HG03378 (cell line): Measurements from ENCODE around the gene PCED1B.
A peak's percentile ranks its signal among the peaks of the same experiment; 100 is the strongest.
"Not testable (repeated sequence)": the region's sequence is repeated elsewhere in the genome, so short reads cannot be mapped to it uniquely, and the experiment has no call there.

ENCODE experiments used
- ATAC-seq: cut with Tn5 transposase; IDR thresholded peaks from one replicate; pipeline ENCODE4 v1.9.1; 2021; ENCODE audit warnings: mild to moderate bottlenecking, moderate library complexity; ENCODE audit not compliant: unreplicated experiment

Gene PCED1B

DNA sequence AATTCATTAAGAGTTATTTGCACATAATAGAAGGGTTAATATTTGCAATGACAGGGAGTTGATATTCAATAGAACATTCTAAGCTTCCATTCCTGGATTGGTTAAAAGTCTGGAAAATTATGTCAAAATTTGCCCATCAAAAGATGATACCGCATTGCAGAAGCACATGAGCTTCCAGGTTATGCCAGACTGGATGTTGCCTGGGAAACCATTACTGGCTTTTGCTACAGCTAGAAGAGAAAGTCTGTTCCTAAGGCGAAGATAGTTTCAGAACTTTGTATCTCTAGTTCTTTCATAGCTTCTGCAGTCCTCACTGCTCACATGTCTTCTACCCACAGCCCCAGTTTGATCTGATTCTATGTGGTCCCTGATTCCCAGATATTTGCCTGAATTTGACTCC lies 122.8 kb downstream of the PCED1B start:
- no peak for ATAC-seq

DNA sequence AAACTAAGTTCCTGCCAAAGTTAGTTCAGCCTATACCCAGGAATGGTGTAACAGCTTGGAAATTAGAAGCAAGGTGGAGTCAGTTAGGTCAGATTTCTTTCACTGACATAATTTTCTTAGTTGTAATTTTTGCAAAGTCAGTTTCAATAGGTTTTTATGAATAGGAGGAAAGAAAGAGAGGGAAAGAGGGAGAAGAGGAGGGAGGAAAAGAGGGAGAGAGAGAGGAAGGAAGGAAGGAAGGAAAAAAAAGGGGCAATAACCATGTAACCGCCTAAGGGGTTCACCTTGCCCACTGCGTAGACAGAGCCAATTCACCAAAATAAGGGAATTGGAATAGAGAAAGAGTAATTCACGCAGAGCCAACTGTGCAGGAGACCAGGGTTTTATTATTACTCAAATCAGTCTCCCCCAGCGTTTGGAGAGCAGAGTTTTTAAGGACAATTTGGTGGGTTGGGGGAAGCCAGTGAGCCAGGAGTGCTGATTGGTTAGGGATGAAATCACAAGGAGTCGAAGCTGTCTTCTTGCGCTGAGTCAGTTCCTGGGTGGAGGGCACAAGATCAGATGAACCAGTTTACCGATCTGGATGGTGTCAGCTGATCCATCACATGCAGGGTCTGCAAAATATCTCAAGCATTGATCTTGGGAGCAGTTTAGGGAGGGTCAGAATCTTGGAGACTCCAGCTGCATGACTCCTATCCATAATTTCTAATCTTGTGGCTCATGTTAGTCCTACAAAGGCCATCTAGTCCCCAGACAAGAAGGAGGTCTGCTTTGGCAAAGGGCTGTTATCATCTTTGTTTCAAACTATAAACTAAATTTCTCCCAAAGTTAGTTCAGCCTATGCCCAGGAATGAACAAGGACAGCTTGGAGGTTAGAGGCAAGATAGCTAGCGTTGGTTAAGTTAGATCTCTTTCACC lies 126.4 kb downstream of the PCED1B start:
- ATAC-seq, result no peak

DNA sequence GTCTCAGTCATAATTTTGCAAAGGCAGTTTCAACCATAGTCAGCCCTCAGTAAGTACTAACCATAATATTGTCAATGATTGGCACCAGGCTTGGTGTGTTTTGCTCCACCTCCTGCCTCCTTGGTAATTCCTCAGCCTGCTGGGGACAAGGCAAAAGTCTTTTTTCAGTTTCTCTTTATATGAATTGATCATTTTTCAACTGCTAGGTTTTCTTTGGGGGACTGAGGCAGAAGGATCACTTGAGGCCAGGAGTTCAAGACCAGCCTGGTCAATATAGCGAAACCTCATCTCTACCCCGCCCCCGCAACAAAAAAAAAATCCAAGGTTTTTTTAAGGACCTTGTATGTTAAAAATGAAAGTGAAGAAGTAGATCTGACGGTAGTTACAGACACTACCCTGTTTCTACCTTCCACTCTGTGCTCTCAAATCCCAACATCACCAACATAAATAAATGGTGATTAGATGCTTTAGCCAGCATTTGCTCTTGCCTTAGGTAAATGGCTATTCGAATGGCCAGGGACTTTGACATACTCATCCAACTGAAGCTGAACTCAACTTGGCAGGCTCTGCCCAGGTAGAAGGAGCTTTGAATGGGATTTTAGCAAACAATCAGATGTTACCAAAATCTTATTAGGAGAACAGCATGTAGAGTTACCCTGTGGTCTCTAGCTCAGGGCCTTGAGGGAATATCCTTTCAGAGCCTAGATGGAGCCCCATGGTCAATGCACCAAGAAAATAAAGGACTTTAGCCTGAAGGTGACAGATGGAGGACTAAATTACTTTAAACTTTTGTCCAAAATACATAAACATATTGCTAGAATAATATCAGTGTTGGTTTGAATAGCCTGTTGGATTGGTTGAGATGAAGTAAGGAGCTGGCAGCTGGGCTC lies 127.3 kb downstream of the PCED1B start:
- ATAC-seq, result no peak

DNA sequence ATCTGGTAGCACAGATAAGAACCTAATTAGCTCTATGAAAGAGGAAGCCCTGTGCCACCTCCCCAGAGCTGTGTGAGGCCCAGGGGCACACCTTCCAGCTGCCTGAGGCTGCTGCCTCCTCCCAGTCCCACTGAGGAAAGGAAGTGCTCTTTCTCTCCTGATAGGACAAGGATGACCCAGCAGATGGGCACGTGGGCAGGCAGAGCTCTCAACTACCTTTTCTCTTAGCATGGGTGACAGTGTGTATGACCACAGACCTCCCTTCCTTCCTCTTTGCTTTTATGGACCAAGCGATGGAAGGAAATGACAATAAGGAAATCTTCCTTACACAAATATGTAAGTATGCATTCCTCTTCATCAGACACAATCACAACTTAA lies 127.9 kb downstream of the PCED1B start:
- peak; percentile 43 for ATAC-seq

DNA sequence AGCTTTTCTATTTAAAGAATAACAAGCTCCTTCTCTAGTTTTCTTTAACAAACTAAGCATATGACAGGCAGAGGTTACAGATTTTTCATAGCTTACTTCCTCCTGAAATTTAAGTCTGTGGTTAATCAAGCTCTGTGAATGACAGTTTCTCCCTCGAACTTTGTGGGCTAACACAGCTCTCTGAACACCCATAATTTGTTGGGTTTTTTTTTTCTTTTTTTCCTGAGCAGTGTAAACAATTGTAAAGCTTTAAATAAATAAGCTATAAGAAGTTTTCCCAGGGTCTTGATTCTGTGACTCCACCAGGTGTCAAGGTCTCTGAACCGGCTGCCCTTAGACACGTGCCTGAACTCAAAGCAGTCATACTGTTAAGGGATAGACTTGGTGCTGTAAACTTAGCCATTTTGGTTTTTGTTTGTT lies 128.4 kb downstream of the PCED1B start:
- peak; percentile 81 for ATAC-seq

DNA sequence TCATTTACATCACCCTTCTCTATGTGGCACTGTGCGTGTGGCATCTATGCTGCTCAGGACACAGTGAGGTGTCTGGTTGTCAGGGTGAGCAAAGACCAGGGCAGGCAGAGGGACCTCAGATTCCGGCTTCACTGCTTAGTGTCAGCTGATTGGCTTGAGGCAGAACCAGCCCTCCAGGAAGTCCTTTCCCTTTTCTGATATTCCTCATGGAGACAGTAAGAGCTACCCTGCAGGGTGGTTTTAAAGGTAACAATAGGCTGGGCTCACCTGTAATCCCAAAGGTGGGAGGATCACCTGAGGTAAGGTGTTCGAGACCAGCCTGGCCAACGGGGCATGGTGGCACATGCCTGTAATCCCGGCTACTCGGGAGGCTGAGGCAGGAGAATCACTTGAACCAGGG lies 129.6 kb downstream of the PCED1B start:
- ATAC-seq, result no peak

DNA sequence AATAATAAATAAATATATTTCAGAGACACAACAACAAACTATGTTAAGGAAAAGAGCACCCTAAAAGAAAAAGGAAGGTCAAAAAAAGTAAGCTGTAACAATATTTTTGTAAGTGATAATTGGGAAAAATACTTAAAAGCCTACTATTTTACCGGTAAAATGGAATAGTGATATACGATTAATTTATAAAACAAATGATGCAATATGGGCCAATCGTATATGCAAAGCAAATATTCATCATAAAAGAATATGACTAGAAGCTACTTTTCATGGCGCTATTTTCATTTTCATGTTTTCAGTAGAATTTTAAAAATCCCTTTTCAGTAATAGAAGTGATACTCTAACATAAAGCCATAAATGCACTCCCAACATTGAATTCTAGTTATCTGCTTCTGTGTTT lies 131.4 kb downstream of the PCED1B start:
- ATAC-seq, result no peak

DNA sequence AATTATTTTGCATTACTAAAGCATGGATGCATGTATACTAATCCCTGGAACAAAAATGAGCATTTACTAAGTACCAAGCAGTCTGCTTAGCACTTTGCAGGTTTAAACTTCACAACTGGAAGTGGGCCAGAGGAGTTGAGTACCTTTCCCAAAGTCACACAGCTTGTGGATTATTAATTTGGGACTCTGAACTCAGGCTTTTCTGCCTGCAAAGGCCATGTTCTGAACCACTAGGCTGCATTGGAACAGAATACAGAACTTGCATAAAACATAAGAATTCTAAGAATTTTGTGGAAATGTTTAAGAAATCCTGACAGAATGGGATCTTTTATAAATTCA lies 133.2 kb downstream of the PCED1B start:
- no peak for ATAC-seq

DNA sequence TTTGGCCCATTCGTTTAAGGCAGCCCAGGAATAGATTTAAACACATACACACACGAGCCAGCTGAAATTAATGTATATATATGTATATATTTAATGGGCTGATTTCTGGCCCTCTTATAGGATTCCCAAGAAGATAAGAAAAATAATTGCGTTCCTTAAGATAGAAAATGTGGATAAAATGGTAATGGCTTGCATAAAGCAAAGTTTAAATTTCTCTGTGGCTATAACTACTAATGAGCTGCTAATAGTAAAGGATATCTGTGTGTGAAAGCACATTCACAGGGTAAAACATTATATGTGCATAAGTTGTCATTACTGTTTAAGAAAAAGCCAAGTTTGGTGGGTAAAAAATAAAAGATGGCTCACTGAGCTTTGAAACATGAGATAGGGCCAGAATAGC lies 134.0 kb downstream of the PCED1B start:
- ATAC-seq, result no peak

DNA sequence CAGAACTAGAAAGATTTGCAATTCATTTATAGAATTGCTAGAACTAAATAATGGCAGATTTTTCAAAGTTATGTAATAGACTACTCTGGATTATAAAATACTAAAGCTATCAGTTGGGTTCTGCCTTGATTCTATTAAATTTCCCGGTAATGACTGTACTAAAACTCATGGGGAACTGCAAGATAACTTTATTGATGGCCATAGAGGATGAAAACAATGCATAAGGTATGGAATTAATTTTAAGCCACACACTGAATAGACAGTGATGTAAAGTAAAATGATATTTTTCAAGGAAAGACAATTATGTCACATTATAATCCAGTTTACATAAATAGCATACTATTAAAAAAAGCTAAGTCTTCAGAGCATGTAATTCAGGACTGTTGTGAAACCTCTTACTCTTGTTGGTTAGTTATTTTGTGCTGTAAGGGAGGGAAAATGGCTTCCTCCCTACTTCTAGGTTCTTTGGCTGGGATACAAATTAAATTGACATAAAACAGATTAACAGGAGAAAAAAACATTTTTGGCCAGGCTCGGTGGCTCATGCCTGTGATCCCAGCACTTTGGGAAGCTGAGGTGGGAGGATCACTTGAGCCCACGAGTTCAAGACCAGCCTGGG lies 134.7 kb downstream of the PCED1B start:
- no peak for ATAC-seq

DNA sequence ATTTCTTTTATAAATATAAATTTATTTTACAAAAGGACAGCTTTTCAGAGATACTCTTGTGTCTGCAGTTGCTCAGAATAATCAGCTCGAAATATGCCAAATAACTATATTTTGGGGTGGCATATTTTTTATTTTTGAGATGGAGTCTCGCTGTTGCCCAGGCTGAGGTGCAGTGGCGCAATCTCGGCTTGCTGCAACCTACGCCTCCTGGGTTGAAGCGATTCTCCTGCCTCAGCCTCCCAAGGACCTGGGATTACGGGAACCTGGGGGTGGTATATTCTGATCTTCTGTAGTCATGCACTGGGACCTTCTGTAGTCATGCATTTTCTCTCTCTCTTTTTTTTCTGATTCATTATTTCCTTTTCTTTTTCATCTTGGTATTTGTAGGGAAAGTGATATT lies 135.3 kb downstream of the PCED1B start:
- no peak for ATAC-seq

DNA sequence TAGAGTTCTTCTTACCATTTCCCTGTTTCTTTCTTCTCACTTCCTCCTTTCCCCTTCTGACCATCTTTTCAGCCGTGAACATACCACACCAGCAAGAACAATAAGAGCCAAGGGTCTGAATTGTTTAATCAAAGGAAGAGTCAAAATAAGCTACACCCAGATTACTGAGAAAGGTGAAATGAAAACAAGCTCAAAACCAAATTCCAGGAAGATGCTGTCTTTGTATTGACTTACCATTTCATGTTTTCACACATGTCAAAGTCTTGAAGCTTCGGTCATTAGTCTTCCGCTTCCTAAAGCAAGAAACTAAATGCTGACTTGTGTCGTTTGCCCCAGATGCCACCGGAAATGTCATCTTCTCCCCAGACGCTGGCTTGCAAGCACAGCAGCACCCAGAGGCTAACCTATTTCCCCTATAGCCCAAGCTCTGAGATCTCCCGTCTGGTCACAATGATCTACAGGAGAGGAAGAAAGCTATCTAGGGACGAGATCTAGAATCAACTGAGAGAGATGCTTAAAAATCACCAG lies 136.8 kb downstream of the PCED1B start:
- peak; percentile 73 for ATAC-seq

DNA sequence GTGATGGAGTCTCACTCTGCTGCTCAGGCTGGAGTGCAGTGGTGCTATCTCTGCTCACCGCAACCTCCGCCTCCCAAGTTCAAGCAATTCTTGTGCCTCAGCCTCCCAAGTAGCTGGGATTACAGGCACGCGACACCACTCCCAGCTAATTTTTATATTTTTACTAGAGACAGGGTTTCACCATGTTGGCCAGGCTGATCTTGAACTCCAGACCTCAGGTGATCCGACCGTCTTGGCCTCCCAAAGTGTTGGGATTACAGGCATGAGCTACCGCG lies 138.1 kb downstream of the PCED1B start:
- ATAC-seq, result not testable (repeated sequence)

DNA sequence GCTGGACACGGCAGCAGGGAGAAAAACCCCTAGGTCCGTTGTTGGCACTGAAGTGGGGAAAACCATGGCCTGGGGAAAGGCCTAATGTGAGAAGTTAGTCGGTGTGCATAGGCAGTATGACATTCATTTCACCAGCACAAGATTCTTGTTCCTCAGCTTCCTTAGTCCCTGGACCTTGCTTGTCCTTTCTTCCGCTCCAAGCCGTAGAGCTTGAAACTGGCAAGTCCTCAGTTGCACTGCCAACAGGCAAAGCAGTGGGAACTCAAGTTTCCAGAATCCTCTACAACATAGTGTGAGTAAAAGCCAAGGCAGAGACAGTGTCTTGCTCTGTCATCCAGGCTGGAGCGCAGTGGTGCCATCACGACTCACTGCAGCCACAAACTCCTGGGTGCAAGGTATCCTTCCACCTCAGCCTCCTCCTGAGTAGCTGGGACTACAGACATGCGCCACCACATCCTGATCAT lies 138.8 kb downstream of the PCED1B start:
- peak; percentile 29 for ATAC-seq

DNA sequence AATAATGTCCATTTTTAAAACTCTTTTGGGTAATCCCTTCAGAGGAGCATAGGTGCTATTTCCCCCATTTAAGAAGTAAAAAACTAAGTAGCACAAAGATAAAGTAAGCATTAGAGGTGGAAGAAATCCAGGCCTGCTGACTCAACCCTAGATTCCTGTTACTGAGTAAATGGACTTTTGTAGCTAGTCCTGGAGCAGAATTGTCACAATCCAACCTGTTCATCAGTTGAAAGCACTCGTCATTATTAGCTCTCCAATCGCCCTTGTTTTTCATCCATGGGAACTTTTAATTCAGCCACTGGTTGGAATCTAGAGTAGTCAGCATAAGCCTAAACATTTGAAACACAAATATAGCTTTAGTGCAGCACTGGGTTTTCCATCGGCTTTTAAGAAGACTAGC lies 139.8 kb downstream of the PCED1B start:
- ATAC-seq, result no peak

DNA sequence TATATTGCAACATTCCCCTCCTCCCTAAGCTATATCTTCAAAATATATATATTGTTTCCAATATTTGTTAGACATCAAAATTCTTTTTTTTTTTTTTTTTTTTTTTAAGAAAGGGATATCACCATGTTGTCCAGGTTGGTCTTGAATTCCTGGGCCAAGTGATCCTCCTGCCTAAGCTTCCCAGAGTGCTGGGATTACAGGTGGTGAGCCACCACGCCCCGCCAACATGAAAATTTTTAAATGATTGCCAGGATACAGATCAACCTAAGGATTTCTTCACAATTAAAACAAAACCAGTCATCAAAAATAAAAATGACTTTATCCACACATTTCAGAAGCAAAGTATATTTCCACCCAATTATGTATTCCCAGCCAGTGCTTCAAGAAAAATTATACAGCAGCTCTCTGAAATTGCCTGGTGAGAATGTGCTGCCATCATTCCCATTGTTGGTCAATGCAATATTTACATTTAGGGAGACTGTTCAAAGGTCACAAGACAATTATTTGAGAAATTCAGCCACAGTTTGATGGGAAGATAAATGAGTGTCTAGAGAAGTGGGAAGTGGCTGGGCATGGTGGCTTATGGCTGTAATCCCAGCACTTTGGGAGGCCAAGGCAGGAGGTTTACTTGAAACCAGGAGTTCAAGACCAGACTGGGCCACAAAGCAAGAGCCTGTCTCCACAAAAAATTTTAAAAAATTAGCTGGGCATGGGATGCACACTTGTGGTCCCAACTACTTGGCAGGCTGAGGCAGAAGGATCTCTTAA lies 142.0 kb downstream of the PCED1B start:
- no peak for ATAC-seq

DNA sequence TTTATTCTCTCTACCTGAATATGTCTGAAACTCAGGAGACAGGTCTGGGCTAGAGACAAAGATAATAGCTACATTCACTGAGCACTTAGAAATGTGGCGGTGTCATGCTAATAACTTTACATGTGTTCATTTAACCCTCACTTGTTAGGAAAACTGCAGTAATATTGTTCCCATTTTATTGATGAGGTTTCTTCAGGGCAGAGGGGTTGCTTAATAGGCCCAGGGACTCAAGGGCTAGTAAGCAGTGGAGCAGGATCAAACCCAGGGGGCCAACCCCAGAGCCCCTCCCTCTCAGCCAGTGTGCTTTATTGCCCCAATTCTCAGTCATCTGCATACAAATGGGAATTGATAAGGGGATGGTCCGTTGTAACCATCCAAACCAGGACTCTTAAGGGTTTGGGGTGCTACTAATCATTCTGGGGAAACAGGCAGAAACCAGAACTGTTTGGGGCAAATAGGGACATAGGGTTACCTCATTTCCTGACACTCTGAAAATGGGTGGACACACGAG lies 143.2 kb downstream of the PCED1B start:
- no peak for ATAC-seq

DNA sequence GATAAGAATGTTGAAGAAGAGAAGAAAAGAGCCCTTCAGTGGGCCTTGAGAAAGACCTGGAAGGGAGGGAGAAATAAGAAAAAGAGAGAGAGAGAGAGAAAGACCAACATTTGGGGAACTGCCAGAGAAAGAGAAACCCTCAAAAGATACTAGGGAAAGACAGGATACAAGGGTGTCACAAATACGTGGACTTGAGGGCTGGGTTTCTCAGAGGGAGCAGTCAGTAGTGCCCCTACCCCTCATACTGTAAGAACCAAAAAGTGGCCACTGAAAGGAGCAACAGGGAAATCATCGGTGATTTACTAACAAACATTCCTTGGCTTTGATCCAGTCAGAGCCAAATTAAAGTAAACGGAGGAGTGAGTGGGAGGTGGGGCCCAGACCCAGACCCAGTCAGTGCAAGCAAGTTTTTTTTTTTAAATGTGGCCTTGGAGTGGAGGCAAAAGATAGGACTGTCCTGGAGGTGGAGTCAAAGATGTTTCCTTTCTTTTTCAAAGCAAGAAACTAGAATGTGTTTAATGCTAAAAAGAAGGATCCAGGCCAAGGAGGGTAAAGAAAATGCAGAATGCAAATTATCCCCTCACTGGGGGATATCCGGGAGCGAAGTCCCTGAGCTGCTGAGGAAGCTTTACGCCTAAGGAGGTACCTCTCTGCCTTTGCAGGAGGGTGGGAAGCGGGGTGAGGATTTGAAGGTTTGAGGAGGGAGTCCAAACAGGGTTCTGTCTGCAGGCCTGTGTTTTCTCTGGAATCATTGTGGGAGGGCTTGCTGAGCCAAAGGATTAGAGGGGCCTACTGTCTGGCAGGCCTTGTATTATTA lies 143.8 kb downstream of the PCED1B start:
- ATAC-seq, result no peak

DNA sequence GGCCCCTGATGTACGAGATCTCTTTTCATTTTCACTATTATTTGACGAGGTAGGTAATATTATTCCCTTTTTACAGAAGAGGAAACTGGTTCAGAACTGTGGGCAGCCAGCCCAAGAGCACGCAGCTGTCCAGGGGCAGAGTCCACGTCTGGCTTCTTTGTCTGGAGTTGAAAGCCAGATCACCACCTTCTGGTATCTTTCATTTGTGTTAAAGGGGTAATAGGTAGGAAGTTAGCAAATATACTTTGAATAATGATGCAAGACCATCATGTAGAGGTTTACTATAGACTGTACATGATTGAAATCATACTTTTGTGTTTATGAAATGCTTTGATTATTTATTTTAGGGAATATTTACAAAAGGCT lies 144.4 kb downstream of the PCED1B start:
- no peak for ATAC-seq
